HepG2 (cell line): Measurements from ENCODE around the gene ATG2B.

ENCODE experiments used
- POLR2AphosphoS2 ChIP-seq: IDR thresholded peaks from 2 replicates; pipeline ENCODE4 v1.6.1; 2011; ENCODE audit warnings: low read depth, low read length, improper control_type of control experiment
- PRPF4 ChIP-seq: fragments of 200-400 bp; formaldehyde crosslinking; IDR thresholded peaks from 2 replicates; pipeline ENCODE4 v1.6.1; 2016; ENCODE audit warnings: low read length, low read depth; ENCODE audit not compliant: poor library complexity, severe bottlenecking
- TBP ChIP-seq: sonication (generic); formaldehyde crosslinking; IDR thresholded peaks from 2 replicates; pipeline ENCODE4 v1.5.0; 2020; ENCODE audit warnings: missing genetic modification reagents

DNA sequence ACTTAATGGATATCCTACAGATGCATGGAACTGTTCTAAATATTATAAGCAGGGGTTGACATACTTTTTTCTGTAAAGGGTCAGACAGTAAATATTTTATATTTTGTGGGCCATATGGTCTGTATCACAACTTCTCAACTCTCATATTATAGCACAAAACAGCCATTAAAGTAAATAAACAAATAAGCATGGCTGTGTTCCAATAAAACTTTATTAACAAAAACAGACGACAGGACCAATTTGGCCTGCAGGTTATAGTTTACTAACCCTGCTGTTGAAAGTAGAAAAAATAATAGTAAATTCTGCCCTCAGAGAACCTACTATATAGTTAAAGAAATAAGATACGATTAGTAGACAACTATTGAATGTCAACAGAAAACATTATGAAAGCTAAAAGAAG is 17.5 kb downstream of the ATG2B start:
- no peak for TF ChIP-seq POLR2AphosphoS2
- no peak for TF ChIP-seq PRPF4
- TF ChIP-seq TBP (CRISPR knock-in tag): no peak
